ENCODE data around the gene IMMP2L. TPM values are rescaled to one million over a fixed set of nuclear protein-coding genes. Genes with fewer than 3 reads are reported as not detected.

Gene IMMP2L
- total RNA-seq, 4 donors from 2014 or later = 8.3 to 19.2 (median 17.8) TPM

DNA sequence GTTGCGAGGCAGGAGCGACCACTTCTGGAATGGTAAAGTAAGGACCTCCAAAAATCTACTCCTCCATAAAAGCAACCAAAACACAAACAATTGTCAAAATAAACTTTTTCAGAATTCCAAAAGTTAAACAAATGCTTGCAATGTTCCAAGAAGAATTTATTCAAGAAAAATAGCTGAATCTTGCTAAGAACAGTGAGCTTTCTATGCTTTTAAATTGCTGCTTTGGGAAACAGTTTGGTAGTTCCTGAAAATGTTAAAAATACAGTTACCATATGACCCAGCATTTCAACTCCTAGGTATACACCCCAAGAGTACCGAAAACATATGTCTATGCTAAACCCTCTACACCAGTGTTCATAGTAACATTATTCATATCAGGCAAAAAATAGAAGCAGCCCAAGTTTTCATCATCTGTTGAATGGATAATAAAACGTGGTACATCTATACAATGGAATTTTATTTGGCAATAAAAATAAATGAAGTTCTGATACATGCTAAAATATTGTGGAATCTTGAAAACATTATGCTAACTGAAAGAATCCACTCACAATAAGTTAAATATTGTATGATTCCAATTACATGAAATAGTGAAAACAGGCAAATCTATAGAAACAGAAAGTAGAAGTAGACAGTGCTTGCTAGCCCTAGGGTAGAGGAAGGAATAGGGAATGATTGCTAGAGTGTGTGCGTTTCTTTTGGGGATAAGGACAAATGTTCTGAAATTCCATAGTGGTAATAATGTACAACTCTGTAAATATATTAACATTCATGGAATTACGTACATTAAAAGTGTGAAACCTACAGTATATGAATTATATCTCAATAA lies 414.4 kb downstream of the IMMP2L start:
- H3K4me1 ChIP-seq = peaks cover 30 to 31% of the 10 kb centered on the region in 2 donors
- no peak overlapping the region for H3K27ac ChIP-seq
- TF ChIP-seq, protein P1, sequence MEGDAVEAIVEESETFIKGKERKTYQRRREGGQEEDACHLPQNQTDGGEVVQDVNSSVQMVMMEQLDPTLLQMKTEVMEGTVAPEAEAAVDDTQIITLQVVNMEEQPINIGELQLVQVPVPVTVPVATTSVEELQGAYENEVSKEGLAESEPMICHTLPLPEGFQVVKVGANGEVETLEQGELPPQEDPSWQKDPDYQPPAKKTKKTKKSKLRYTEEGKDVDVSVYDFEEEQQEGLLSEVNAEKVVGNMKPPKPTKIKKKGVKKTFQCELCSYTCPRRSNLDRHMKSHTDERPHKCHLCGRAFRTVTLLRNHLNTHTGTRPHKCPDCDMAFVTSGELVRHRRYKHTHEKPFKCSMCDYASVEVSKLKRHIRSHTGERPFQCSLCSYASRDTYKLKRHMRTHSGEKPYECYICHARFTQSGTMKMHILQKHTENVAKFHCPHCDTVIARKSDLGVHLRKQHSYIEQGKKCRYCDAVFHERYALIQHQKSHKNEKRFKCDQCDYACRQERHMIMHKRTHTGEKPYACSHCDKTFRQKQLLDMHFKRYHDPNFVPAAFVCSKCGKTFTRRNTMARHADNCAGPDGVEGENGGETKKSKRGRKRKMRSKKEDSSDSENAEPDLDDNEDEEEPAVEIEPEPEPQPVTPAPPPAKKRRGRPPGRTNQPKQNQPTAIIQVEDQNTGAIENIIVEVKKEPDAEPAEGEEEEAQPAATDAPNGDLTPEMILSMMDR (IDR thresholded peaks at IDR 0.05 in 4 of 5, conservative IDR thresholded peaks at IDR 0.05 in 1 of 5) = no peak
- TF ChIP-seq POLR2A (IDR thresholded peaks at IDR 0.05) = no peak
- H3K9me3 ChIP-seq = no peaks in the 10 kb centered on the region
- H3K27me3 ChIP-seq = no peaks in the 10 kb centered on the region
- no peak overlapping the region for H3K4me3 ChIP-seq
- in situ Hi-C loops (cut with MboI; ENCODE audit: low sequenced_read_pairs in 4 of 4) = no loop called here
- H3K36me3 ChIP-seq = no peaks in the 10 kb centered on the region
- intact Hi-C loops (cut with DNase I; ENCODE audit: low total_unique reads) = loop anchor here (5.0 kb wide), 1 partner anchor 49 kb away; no protein-coding TSS in a partner anchor
- DNase-seq (no peak), ATAC-seq (no peak)

DNA sequence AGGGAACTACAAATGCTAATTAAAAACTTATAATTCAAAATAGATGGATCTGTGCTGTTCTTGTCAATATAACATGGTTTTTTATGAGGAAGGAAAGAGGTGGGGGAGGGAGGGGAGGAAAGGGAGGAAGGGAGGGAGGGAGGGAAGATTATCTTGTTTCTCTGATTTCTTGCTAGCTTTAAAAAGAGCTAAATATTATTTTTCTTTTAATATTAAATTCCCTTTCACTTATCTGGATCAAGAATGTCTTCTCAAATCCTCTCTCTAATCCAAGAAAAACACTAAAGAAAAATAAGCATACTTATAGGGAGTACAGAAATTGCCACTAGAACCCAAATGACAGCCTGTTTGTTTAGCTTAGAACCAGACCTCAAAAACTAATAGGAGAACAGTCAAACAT lies 416.2 kb downstream of the IMMP2L start:
- ATAC-seq = no peak
- Histone ChIP-seq H3K4me3 (no peak overlapping the region), H3K27ac (peak overlapping the region; percentile 15 to 80 (median 58)), H3K4me1 (peaks cover 30 to 31% of the 10 kb centered on the region in 2 donors), H3K36me3 (no peaks in the 10 kb centered on the region), H3K27me3 (no peaks in the 10 kb centered on the region), H3K9me3 (no peaks in the 10 kb centered on the region)
- TF ChIP-seq, protein P1 (IDR thresholded peaks at IDR 0.05 in 4 of 5, conservative IDR thresholded peaks at IDR 0.05 in 1 of 5) = no peak
- TF ChIP-seq POLR2A (IDR thresholded peaks at IDR 0.05) = no peak
- intact Hi-C loops (cut with DNase I; ENCODE audit: low total_unique reads) = loop anchor here (5.0 kb wide), 1 partner anchor 51 kb away; no protein-coding TSS in a partner anchor
- in situ Hi-C loops (cut with MboI; ENCODE audit: low sequenced_read_pairs in 4 of 4) = no loop called here
- no peak for DNase-seq

DNA sequence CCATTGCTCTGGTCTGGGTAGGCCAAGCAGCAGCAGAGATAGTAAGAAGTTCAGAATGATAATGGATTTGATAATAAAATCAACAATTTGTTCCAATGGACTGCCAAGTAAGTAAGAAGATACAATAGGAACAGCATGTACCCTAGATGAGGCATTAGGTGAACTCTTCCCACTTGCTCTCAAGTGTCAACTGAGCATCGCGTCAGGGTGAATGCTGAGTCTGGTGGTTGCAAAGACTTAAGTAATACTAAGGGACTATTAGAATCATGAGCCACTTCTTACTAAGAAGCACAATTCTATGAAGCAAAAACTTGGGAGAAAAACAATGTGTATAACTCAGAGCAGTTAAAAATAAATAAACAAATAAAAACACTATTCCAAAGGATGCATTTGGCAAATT lies 416.8 kb downstream of the IMMP2L start:
- H3K4me3 ChIP-seq = no peak overlapping the region
- no peaks in the 10 kb centered on the region for H3K36me3 ChIP-seq
- TF ChIP-seq, protein P1 (IDR thresholded peaks at IDR 0.05 in 4 of 5, conservative IDR thresholded peaks at IDR 0.05 in 1 of 5) = no peak
- TF ChIP-seq POLR2A (IDR thresholded peaks at IDR 0.05) = no peak
- intact Hi-C loops (cut with DNase I; ENCODE audit: low total_unique reads) (loop anchor here (5.0 kb wide), 1 partner anchor 52 kb away; no protein-coding TSS in a partner anchor), in situ Hi-C loops (cut with MboI; ENCODE audit: low sequenced_read_pairs in 4 of 4) (no loop called here)
- no peaks in the 10 kb centered on the region for H3K9me3 ChIP-seq
- ATAC-seq = peak; percentile 97 to 98
- peak; percentile 45 to 74 for DNase-seq
- peak overlapping the region; percentile 15 to 80 (median 58) for H3K27ac ChIP-seq
- peaks cover 30 to 34% of the 10 kb centered on the region in 2 donors for H3K4me1 ChIP-seq
- no peaks in the 10 kb centered on the region for H3K27me3 ChIP-seq

GRCh38 chr7:111140091-111140865 lies 422.0 kb downstream of the IMMP2L start:
- no peaks in the 10 kb centered on the region for H3K36me3 ChIP-seq
- no peak overlapping the region for H3K27ac ChIP-seq
- no peak for TF ChIP-seq POLR2A (IDR thresholded peaks at IDR 0.05)
- TF ChIP-seq, protein P1 (IDR thresholded peaks at IDR 0.05 in 4 of 5, conservative IDR thresholded peaks at IDR 0.05 in 1 of 5) = no peak
- no peak for DNase-seq
- no peaks in the 10 kb centered on the region for H3K27me3 ChIP-seq
- intact Hi-C loops (cut with DNase I; ENCODE audit: low total_unique reads) (no loop called here), in situ Hi-C loops (cut with MboI; ENCODE audit: low sequenced_read_pairs in 4 of 4) (no loop called here)
- no peak overlapping the region for H3K4me3 ChIP-seq
- peaks cover 35 to 41% of the 10 kb centered on the region in 2 donors for H3K4me1 ChIP-seq
- no peak for ATAC-seq
- H3K9me3 ChIP-seq = no peaks in the 10 kb centered on the region

Data from gastrocnemius medialis (tissue), 4 donors.